ENCODE data around the gene EPB41. TPM values are rescaled to one million over a fixed set of nuclear protein-coding genes. Genes with fewer than 3 reads are reported as not detected.

The EPB41 gene
- total and polyA plus RNA-seq, 2 of the 8 experiments (the other 6 are each of a cell fraction or from before 2014, with no cell fraction given), result 36.7 to 109 TPM

GRCh38 chr1:28895896-28896608 lies 18.3 kb upstream of the EPB41 start:
- Histone ChIP-seq H3K79me1 (ENCODE audit: low read depth, low read length) (no peaks in the 10 kb centered on the region), H3K23ac (ENCODE audit: insufficient read length) (no peak overlapping the region), H3K27me3 (replicated peaks in 1 of 4; ENCODE audit: control insufficient read depth in 3 of 4, extremely low read depth in 1 of 4, insufficient read depth in 3 of 4, low read length in 3 of 4) (no peaks in the 10 kb centered on the region), H3K27ac (ENCODE audit: low read depth, low read length) (no peak overlapping the region), H2AFZ (ENCODE audit: low read length) (no peak overlapping the region), H3K4me1 (replicated peaks in 1 of 4; ENCODE audit: control insufficient read depth in 3 of 4, insufficient read depth in 4 of 4, low read length in 3 of 4) (peaks cover 0 to 3% (median 1%) of the 10 kb centered on the region in 4 experiments; a peak in 2 of 7 replicates), H2BK120ac (replicated peaks; ENCODE audit: low read depth, low read length) (no peak overlapping the region), H3K36me3 (ENCODE audit: control insufficient read depth in 2 of 4, insufficient read depth in 4 of 4, low read length in 3 of 4) (no peaks in the 10 kb centered on the region), H3K56ac (replicated peaks; ENCODE audit: insufficient read length, low read depth, low read length) (no peak overlapping the region), H3K18ac (ENCODE audit: extremely low read depth, low read length) (no peak overlapping the region), H2AK5ac (ENCODE audit: low read depth, low read length) (no peak overlapping the region), H2BK20ac (ENCODE audit: low read length) (no peak overlapping the region), H4K5ac (ENCODE audit: insufficient read length, low read depth, low read length) (no peak overlapping the region), H3K4ac (replicated peaks; ENCODE audit: insufficient read length, low read depth, low read length) (no peak overlapping the region), H4K8ac (ENCODE audit: extremely low read depth, insufficient read depth, low read length) (no peak overlapping the region), H2BK5ac (ENCODE audit: low read depth, low read length) (no peak overlapping the region), H3K9me3 (ENCODE audit: insufficient read depth in 2 of 2, low read depth in 1 of 2, low read length in 1 of 2) (no peaks in the 10 kb centered on the region), H2BK12ac (ENCODE audit: low read depth, low read length) (no peak overlapping the region), H3K23me2 (ENCODE audit: low read depth, low read length) (no peaks in the 10 kb centered on the region), H3K4me3 (ENCODE audit: extremely low read depth in 1 of 4, insufficient read depth in 2 of 4, low read depth in 3 of 4, low read length in 4 of 4) (no peak overlapping the region), H4K20me1 (replicated peaks in 1 of 2; ENCODE audit: control insufficient read depth in 1 of 2, insufficient read depth in 2 of 2, low read length in 2 of 2) (no peaks in the 10 kb centered on the region), H3K9ac (replicated peaks in 1 of 4; ENCODE audit: extremely low read depth in 1 of 4, low read depth in 3 of 4, low read length in 3 of 4) (no peak overlapping the region), H3K14ac (ENCODE audit: insufficient read length) (no peak overlapping the region), H2BK15ac (ENCODE audit: low read length) (no peak overlapping the region), H4K91ac (replicated peaks; ENCODE audit: insufficient read length, low read length) (no peak overlapping the region), H3K4me2 (ENCODE audit: insufficient read depth in 1 of 2, low read depth in 2 of 2, low read length in 2 of 2) (no peak overlapping the region), H3K79me2 (ENCODE audit: control insufficient read depth in 1 of 2, insufficient read depth in 2 of 2, low read length in 2 of 2) (no peaks in the 10 kb centered on the region)
- TF ChIP-seq, protein P1, sequence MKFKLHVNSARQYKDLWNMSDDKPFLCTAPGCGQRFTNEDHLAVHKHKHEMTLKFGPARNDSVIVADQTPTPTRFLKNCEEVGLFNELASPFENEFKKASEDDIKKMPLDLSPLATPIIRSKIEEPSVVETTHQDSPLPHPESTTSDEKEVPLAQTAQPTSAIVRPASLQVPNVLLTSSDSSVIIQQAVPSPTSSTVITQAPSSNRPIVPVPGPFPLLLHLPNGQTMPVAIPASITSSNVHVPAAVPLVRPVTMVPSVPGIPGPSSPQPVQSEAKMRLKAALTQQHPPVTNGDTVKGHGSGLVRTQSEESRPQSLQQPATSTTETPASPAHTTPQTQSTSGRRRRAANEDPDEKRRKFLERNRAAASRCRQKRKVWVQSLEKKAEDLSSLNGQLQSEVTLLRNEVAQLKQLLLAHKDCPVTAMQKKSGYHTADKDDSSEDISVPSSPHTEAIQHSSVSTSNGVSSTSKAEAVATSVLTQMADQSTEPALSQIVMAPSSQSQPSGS (IDR thresholded peaks at IDR 0.05; ENCODE audit: low read length), result no peak
- TF ChIP-seq KDM1A (IDR thresholded peaks at IDR 0.05; ENCODE audit: borderline replicate concordance, low read length), result no peak
- DNase-seq (ENCODE audit: low read depth in 1 of 2, low spot score in 2 of 2) (no peak), FAIRE-seq (no peak)
- 97% methylated on average over 4 of the region's 4 CpGs; no CpG with 5 or more reads in 1 of the 2 experiments for WGBS, 2 experiments (ENCODE audit: extremely low coverage in 1 of 2, insufficient coverage in 1 of 2, insufficient read length in 1 of 2, insufficient replicate concordance in 2 of 2, low coverage in 1 of 2, low lambda C conversion rate in 2 of 2, missing lambda C conversion rate in 1 of 2)
- CTCF ChIA-PET (ENCODE audit: partially characterized antibody), result interaction anchor here (0.9 to 12.1 kb wide), 4 partner anchors 14 to 300 kb away, joined by 3 to 130 read pairs (median 8); no protein-coding TSS in a partner anchor
- POLR2A ChIA-PET (ENCODE audit: partially characterized antibody), result interaction anchor here (1.0 to 3.4 kb wide), 3 partner anchors 8 to 247 kb away, joined by 3 to 16 read pairs (median 4); partner anchors contain the start of genes EPB41 and RNU11
